GM19463 (cell line): ENCODE data around the gene HMGN3.

ENCODE experiments used
- ATAC-seq: cut with Tn5 transposase; IDR thresholded peaks from one replicate; pipeline ENCODE4 v1.9.1; 2021; ENCODE audit warnings: mild to moderate bottlenecking, moderate library complexity; ENCODE audit not compliant: unreplicated experiment

The HMGN3 gene

GRCh38 chr6:79188107-79188506, 46.4 kb downstream of the HMGN3 start:
- ATAC-seq: no peak

GRCh38 chr6:79186564-79186963, 47.9 kb downstream of the HMGN3 start:
- no peak for ATAC-seq

GRCh38 chr6:79184641-79185040, 49.8 kb downstream of the HMGN3 start:
- ATAC-seq: no peak

- no peak for ATAC-seq
These were observed 50.4 kb downstream of the HMGN3 start for GRCh38 chr6:79184086-79184485.

- ATAC-seq: no peak
These were observed 54.4 kb downstream of the HMGN3 start for GRCh38 chr6:79180052-79180451.

- ATAC-seq: no peak
These were observed 61.1 kb downstream of the HMGN3 start for GRCh38 chr6:79173378-79173777.

GRCh38 chr6:79170959-79171358, 63.5 kb downstream of the HMGN3 start:
- ATAC-seq: no peak

- ATAC-seq: no peak
These were observed 64.1 kb downstream of the HMGN3 start for GRCh38 chr6:79170431-79170830.

GRCh38 chr6:79168695-79168980, 65.8 kb downstream of the HMGN3 start:
- no peak for ATAC-seq

- no peak for ATAC-seq
These were observed 66.4 kb downstream of the HMGN3 start for GRCh38 chr6:79167931-79168694.

GRCh38 chr6:79159846-79160245, 74.6 kb downstream of the HMGN3 start:
- no peak for ATAC-seq

GRCh38 chr6:79158856-79159516, 75.5 kb downstream of the HMGN3 start:
- ATAC-seq: no peak

GRCh38 chr6:79157961-79158644, 76.4 kb downstream of the HMGN3 start:
- ATAC-seq: no peak

GRCh38 chr6:79152269-79152737, 82.2 kb downstream of the HMGN3 start:
- no peak for ATAC-seq
